Kasumi-1 (cell line): Measurements from ENCODE around the gene C1QTNF8.

Experiments
- DNase-seq, 2 experiments: peaks; one replicate each; lab custom pipeline; 2025; lab: John Stamatoyannopoulos, UW

The C1QTNF8 gene

GRCh38 chr16:1096169-1097082, at the start of gene C1QTNF8:
Gene C1QTNF8 (minus strand): TSS chr16:1096244. CDS start chr16:1094922, 1,322 bp downstream.
- DNase-seq: no peak

- DNase-seq: no peak
These were observed 49.5 kb upstream of the C1QTNF8 start for GRCh38 chr16:1145383-1146100.

GRCh38 chr16:1144476-1145382, 48.7 kb upstream of the C1QTNF8 start:
- DNase-seq: no peak

GRCh38 chr16:1143761-1144450, 47.9 kb upstream of the C1QTNF8 start:
- no peak for DNase-seq

GRCh38 chr16:1142911-1143310, 46.9 kb upstream of the C1QTNF8 start:
- no peak for DNase-seq

- DNase-seq: no peak
These were observed 45.7 kb upstream of the C1QTNF8 start for GRCh38 chr16:1141716-1142115.

GRCh38 chr16:1141191-1141590, 45.1 kb upstream of the C1QTNF8 start:
- no peak for DNase-seq

- no peak for DNase-seq
These were observed 44.6 kb upstream of the C1QTNF8 start for GRCh38 chr16:1140582-1141162.

- DNase-seq: no peak
These were observed 41.6 kb upstream of the C1QTNF8 start for GRCh38 chr16:1137604-1138003.

- no peak for DNase-seq
These were observed 39.4 kb upstream of the C1QTNF8 start for GRCh38 chr16:1135459-1135825.

- DNase-seq: no peak
These were observed 38.9 kb upstream of the C1QTNF8 start for GRCh38 chr16:1134776-1135458.

GRCh38 chr16:1133810-1134520, 37.9 kb upstream of the C1QTNF8 start:
- no peak for DNase-seq

- DNase-seq: no peak
These were observed 37.2 kb upstream of the C1QTNF8 start for GRCh38 chr16:1133271-1133670.

- no peak for DNase-seq
These were observed 36.4 kb upstream of the C1QTNF8 start for GRCh38 chr16:1132431-1132830.

GRCh38 chr16:1131378-1131994, 35.4 kb upstream of the C1QTNF8 start:
- DNase-seq: no peak

GRCh38 chr16:1130382-1130781, 34.3 kb upstream of the C1QTNF8 start:
- no peak for DNase-seq

GRCh38 chr16:1129106-1129960, 33.3 kb upstream of the C1QTNF8 start:
- no peak for DNase-seq

- DNase-seq: no peak
These were observed 32.1 kb upstream of the C1QTNF8 start for GRCh38 chr16:1127971-1128715.
